Ramos (cell line): ENCODE data around the gene MIEF1.

ENCODE experiments used
- in situ Hi-C: fragments of 300-500 bp; cut with MboI; formaldehyde crosslinking; loops from one replicate; pipeline ENCODE4 v1.14.3; 2022; ENCODE audit warnings: low sequenced_read_pairs; ENCODE audit not compliant: unreplicated experiment

MIEF1 gene

DNA sequence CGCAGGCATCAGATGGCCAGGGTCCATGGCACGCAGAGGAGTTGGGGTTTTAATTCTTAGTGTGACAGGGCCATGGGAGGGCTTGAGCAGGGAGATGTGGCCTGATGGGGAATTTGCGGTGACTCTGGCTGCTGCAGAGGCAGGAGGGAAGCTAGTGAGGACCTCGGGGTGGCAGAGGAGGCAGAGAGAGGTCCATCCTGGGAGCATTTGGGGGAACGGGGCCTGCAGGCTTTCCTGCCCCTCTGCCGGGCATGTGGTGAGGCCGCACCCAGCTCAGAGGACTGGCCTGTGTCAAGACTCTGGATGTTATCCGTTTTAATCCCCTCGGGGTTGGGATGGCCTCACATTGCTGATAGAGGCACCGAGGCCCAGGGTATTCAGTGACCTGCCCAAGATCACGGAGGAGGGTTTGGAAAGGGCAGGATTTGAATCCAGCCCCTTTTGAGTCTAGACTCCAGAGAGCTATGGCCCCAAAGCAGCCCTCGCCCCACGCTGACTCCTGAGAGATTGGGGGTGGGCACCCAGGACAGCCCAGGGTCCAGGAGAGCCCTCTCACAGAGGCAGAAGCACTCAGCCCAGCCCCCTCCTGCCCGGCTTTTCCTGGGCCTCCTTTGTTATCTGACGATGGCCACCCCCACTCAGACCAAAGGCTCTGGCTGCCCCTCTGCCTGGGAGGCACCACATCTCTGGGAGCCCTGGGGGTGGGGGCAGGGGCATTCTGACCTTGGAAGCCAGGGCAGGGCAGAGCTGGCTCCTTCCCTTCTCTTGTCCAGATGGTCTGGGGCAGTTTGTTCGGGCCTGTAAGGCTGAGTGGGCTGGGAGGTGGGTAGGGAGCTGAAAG is 31.4 kb upstream of the MIEF1 start:
- in situ Hi-C loops, result no loop called here

DNA sequence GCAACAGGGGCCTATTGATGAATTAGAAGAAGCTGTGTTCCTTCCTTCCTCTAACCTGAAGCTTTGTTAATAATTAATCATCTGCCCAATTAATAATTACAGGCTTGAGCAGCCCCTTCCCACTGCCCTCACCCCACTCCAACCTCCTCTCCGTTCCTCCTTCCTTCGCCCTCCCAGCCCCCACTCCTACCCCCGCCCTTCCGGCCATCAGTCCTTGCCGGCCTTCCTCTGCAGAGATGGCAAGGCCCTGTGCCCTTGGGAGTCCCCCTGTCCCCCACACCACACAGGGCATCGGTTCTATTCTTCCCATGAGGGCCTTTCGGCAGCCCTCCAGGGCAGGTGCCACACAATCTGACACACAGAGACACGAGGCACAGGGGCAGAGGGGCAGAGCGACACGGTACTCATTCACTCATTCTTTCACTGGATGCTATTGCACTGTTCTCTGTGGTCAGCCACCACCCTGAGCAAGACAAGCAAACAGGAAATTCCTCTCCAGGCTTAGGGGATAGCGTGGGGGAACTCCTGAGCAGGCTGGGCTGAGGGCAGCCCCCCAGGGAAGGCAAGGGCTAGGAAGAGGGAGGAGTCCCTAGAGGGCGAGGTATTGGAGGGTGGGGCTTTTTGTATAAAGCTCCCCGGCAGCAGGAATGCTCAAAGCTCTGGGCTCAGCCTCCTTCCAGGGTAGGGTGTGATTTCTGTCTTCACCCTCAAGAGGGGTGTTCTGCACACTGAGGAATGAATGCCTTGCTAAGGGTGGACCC is 30.5 kb upstream of the MIEF1 start:
- in situ Hi-C loops, result no loop called here

DNA sequence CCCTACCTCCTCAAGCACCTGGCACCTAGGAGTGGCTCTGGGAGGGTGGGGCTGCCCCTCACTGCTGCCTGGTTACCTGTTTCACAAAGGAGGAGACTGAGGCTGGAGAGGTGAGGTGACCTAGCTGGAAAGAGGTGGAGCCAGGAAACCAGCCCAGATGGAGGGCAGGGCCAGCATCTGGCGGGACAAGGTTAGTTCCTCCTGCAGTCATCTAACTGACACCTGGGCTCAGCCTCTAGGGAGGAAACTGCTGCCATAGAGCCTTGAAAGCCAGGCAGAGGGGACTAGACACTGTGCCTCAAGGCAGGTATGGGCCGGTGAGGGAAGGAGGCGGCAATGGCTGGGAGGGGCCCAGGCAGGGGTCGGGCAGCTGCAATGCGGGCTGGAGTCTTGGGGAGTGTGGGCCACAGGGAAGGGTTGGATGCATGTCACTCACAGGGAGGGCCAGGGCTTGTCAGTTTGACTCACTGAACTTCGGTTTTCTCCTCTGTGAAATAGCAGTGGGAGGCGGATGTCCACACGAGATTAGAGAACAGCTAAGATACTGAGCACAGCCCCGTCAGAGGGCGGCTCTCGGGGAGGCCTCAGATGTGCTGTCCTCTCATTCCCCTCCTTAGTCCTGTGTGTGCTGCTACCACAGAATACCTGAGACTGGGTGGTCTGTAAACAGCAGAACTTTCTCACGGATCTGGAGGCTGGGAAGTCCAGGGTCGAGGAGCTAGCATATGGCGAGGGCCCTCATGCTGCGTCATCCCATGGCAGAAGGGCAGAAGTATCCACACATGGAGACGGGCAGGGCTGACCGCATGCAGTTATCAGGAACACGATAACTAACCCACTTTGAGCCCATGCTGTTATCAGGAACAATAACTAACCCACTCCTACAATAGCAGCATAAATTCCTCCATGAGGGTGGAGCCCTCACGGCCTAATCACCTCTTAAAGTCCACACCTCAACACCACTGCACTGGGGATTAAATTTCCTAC is 29.2 kb upstream of the MIEF1 start:
- in situ Hi-C loops, result no loop called here

DNA sequence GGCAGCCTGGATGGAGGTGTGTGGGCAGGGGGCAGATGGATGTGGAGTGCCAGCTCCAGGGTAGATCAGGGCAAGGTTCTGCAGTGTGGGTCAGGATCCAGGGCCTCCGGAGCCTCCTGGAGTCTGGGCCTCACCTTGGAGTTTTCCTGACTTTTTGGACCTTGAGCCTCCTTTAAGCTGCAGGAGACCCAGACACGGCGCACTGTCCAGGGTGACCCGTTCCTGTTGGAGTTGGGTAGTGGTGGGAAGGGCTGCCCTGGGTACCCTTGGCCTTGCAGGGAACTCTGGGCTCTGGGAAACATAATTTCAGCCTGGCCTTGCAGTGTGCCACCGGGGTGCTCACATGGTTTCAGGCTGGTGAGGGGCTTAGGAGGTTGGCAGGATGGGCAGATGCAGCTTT is 28.2 kb upstream of the MIEF1 start:
- in situ Hi-C loops, result no loop called here

DNA sequence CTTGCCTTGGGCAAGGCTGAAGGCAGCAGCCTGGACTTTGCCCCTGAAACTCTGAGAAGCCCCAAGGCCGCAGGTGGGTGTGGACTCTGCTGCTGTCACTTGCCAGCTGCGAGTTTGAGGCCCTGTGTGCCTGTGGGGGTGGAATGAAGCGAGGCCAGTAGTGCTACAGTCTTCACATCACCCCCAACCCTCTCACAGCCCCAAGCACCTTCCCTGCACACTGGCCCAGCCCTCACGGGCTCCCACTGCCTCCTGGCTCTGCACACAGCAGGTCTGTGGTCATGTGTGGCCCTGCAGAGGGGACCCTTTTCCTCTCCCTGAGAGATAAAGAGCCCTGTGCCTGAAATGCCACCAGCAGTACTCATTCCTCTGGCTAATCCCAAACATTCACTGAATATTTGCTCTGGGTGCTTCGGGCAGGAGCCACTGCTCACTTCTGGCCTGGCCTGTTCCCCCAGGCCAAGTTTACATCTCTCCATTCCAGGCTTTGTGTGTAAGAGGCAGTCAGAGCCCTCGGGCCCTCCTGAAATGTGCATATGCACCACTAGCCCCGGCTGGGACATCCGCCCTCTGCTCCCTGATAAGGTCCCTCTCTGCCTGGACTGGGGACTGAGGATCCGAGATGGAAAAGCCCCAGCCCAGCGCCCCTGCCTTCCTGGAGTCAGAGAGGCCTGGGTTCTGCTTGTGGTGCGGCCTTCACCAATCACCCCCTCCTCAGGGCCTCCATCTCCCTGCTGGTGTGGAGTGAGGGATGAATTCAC is 27.6 kb upstream of the MIEF1 start:
- in situ Hi-C loops, result no loop called here

DNA sequence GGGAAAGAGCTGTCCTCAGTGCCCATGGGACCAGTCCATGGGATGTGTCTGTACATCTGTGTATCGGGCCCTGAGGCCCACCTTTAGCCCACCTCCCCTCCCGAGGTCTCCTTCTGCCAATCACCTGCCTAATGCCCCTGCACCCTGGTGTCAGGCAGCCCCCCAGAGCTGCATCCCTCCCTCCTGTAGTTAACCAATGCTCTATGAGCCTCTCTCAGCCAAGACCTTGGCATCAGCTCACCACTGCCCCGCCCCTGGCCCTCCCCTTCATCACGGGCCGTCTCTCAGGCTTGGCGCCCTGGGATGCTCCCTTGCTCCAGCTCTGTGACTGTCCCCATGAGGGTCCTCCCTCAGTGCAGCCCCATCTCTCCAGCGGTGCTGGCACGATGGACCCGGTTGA is 26.8 kb upstream of the MIEF1 start:
- in situ Hi-C loops, result no loop called here

DNA sequence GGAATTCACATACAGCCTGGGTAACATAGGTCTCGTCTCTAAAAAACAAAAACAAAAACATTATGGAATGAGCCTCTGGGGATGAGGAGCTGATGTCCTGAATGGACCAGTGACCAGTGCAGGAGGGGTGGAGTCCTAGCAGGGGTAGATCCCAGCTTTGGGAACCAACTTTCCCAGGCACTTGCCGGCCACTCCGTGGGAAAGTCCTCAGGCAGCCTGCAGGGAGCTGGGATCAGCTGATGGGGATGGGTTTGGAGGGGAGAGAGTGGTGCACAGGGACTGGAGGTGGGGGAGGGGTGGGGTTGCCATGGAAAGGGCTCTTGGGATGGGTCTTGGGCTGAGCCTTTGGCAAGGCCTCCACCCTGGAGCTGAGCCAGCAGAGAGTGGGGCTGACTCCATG is 26.2 kb upstream of the MIEF1 start:
- in situ Hi-C loops, result no loop called here

DNA sequence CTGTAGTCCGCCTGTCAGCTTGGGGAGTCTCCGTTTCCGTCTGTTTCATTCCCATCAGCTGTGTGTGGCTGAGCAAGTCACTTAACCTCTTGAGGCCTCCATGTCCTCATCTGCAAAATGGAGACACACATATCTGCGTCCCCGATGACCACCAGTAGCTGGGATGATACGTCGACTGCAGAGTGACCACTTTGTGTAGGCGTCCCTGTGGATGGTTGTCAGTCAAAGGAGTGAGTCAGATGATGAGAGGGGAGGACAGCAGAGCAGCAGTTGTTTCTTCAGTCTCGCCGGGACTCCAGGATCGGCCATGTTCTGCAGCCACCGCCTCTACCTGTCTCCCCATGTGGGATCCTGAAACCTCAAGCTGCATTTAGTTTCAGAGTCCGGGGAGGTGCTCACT is 25.4 kb upstream of the MIEF1 start:
- in situ Hi-C loops, result no loop called here

DNA sequence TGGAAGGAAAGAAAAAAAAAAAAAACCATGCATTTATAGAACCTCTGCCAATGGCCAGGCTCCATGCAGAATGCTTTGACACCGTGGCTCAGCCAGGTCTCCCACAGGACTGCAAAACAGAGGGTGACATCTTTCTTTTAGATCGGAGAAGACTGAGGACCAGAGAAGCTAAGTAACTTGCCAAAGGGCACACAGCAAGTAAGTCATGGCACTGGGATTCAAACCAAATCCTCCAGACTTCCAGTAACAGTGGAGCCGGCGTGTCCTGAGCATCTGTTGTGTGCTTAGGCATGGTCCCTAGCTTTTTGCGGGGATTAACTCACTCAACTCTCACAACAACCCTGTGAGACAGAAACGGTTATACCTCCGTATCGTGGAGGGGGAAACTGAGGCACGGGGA is 24.5 kb upstream of the MIEF1 start:
- in situ Hi-C loops, result no loop called here

DNA sequence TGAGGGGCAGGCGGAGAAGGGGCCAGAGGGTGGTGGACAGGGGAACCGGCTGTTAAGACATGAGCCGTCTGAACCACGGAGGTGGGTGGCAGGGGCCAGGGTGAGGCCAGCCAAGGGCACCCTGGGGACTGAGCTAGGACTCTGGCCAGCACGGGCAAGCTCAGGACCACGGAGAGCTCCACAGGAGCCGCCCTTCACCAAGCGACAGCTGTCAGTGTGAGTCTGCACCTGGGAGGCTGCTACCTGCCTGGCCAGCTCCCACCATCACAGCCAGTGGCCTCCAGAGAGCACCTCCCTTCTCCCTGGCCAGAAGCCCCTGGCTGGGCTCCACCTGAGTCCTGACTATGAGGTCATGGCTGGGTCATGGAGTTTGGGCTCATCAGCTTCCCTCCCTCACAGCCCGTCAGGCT is 23.6 kb upstream of the MIEF1 start:
- in situ Hi-C loops, result no loop called here

DNA sequence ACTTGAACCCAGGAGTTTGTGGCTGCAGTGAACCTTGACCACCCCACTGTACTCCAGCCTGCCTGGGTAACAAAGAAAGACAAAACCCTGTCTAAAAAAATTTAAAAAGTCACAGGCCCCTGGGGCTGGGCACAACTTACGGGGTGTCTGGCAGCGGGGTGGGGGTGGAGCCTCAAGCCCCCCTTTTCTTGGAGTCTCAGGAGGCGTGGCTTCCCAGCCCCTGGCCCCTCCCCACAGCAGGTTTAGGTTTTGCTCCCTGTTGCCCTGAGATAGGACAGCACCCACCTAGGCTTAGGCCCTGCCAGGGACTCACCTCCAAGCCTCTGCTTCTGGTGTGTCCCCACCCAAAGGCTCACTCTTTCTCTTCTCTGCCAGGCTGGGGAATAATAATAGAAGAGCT is 22.8 kb upstream of the MIEF1 start:
- in situ Hi-C loops, result no loop called here

DNA sequence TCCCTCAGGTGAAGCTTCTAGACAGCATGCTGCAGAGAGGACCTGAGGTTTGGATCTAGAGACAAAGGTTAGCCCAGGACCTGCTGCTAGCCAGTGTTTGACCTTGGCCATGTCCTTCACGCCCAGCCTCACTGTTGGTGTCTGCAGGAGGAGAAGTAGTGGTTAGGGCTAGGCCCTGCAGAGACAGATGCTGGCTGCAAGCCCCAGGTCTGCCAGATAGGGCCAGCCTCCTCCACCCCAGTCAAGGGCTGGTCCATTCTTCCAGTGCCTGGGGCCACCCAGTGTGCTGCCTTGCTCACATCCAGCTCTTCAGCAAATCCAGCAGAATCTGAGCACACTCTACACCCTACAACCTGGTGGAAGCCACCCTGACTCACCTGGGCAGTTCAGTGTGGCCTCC is 21.5 kb upstream of the MIEF1 start:
- in situ Hi-C loops, result no loop called here

DNA sequence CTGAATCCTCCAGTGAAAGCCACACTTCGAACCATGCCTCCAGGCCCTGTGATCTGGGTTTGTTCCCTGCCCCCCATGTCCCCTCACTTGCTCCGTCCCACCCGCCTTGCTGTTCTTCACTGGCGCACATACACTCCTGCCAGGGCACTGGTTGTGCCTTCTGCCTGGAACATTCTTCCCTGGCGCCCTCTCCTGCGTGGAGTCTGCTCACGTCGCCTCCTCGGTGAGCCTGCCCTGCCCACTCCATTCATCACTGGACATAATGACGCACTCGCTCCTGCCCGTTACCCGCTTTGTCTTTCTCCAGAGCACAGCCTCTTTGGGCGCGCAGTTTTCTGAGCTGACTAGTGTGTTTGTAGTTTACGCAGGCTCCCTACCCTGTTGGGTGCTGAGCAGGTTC is 21.0 kb upstream of the MIEF1 start:
- in situ Hi-C loops, result no loop called here

DNA sequence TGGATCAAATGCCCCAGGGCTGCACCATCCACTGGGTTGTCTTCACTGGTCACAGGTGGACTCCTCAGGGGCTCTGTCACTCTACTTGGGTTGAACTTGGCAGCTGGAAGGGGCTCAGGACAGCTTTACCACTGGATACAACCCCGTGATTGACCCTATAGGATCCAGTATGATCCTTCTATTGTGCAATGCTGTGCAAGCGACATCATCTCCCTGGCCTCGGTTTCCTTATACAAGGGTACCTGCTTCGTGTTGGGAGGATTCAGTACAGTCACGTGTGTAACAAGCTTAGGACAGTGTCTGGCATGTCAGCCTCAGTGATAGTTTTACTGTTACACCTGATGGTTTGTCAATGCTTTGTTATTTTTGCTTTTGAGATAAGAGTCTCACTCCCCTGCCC is 20.5 kb upstream of the MIEF1 start:
- in situ Hi-C loops, result no loop called here

DNA sequence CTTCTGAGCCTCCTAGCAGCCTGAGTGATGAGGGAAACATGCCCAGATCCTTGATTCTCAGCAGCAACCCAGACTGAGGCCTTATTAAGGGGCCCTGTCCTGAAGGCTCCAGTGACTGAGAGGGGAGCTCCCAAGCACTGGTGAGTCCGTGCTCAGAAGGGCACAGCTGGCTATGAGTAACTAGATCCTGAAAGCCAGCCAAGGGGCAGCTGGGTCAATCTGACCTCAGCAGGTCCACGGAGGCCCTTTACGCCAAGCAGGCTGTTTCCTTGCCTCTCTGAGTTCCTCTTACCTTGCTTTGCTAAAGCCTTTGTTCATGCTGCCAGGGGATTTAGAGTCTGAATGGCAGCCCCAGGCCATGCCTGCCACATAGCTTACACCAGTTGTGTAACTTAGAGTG is 19.3 kb upstream of the MIEF1 start:
- in situ Hi-C loops, result no loop called here

DNA sequence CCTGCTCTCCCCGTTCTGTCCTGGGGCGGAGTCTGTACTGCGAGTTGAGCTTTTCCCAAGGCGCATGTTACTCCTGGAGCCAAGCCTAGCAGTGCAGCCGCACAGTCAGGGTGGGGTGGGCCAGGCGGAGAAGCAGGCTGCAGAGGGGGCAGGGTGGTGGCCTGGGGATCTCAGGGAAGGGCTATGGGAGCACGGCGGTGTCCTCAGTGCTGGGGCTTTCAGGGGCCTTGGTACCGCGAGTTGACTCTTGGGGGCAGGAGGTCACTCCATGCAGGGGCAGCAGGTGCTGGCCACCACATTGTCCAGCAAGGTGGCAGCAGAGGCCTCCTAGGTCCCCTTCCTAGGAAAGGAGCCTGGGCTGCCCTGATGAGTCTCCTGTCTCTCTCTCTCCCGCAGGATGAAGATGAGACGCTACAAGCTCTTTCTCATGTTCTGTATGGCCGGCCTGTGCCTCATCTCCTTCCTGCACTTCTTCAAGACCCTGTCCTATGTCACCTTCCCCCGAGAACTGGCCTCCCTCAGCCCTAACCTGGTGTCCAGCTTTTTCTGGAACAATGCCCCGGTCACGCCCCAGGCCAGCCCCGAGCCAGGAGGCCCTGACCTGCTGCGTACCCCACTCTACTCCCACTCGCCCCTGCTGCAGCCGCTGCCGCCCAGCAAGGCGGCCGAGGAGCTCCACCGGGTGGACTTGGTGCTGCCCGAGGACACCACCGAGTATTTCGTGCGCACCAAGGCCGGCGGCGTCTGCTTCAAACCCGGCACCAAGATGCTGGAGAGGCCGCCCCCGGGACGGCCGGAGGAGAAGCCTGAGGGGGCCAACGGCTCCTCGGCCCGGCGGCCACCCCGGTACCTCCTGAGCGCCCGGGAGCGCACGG is 14.9 kb upstream of the MIEF1 start:
- in situ Hi-C loops, result no loop called here

DNA sequence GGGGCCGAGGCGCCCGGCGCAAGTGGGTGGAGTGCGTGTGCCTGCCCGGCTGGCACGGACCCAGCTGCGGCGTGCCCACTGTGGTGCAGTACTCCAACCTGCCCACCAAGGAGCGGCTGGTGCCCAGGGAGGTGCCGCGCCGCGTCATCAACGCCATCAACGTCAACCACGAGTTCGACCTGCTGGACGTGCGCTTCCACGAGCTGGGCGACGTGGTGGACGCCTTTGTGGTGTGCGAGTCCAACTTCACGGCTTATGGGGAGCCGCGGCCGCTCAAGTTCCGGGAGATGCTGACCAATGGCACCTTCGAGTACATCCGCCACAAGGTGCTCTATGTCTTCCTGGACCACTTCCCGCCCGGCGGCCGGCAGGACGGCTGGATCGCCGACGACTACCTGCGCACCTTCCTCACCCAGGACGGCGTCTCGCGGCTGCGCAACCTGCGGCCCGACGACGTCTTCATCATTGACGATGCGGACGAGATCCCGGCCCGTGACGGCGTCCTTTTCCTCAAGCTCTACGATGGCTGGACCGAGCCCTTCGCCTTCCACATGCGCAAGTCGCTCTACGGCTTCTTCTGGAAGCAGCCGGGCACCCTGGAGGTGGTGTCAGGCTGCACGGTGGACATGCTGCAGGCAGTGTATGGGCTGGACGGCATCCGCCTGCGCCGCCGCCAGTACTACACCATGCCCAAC is 14.1 kb upstream of the MIEF1 start:
- in situ Hi-C loops, result no loop called here

DNA sequence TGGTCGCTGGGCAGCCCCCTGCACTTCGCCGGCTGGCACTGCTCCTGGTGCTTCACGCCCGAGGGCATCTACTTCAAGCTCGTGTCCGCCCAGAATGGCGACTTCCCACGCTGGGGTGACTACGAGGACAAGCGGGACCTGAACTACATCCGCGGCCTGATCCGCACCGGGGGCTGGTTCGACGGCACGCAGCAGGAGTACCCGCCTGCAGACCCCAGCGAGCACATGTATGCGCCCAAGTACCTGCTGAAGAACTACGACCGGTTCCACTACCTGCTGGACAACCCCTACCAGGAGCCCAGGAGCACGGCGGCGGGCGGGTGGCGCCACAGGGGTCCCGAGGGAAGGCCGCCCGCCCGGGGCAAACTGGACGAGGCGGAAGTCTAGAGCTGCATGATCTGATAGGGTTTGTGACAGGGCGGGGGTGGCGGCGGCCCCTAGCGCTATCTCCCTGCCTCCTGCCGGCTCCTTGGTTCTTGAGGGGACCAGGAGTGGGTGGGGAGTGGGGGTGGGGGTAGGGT is 13.5 kb upstream of the MIEF1 start:
- in situ Hi-C loops, result no loop called here
